ENCODE data around the gene ARFGEF2.

GRCh38 chr20:49030954-49031619 lies 109.6 kb downstream of the ARFGEF2 start:
- no peak for TF ChIP-seq CTCF (optimal IDR thresholded peaks at IDR 0.05 in 1 of 3, IDR thresholded peaks at IDR 0.05 in 1 of 3, conservative IDR thresholded peaks at IDR 0.05 in 1 of 3; ENCODE audit: extremely low read depth in 1 of 3, insufficient read depth in 2 of 3, low read length in 3 of 3)
- TF ChIP-seq EZH2 (IDR thresholded peaks at IDR 0.05; ENCODE audit: low read length): no peak

Data from keratinocyte (primary cell).